Esophagus muscularis mucosa (tissue), 4 donors: Measurements from ENCODE around the gene SNX1. TPM values are rescaled to one million over a fixed set of nuclear protein-coding genes. Genes with fewer than 3 reads are reported as not detected.

Experiments
- DNase-seq: peaks from one replicate; pipeline ENCODE4 v3.0.0-alpha.2; 2017; ENCODE audit errors: extremely low spot score
- H3K27ac ChIP-seq, 4 donors: fragments of 200-600 bp; sonication (generic); replicated peaks in 1 of 4; 1 replicate in 3 of 4; 2 replicates in 1 of 4; pipeline ENCODE4 v1.5.1; 2016 to 2019; ENCODE audit warnings: mild to moderate bottlenecking in 1 of 4
- H3K27me3 ChIP-seq, 4 donors: fragments of 200-600 bp; sonication (generic); one replicate each; pipeline versions ENCODE4 v1.5.1 to v1.6.0; 2016 to 2019
- H3K36me3 ChIP-seq, 4 donors: fragments of 200-600 bp; sonication (generic); one replicate each; pipeline ENCODE4 v1.5.1; 2016 to 2019
- H3K4me1 ChIP-seq, 4 donors: fragments of 200-600 bp; sonication (generic); one replicate each; pipeline ENCODE4 v1.5.1; 2016 to 2019
- H3K4me3 ChIP-seq, 4 donors: fragments of 200-600 bp; sonication (generic); 1 replicate in 2 of 4; 2 replicates in 2 of 4; pipeline ENCODE4 v1.5.1; 2016 to 2019; ENCODE audit warnings: mild to moderate bottlenecking in 4 of 4, moderate library complexity in 1 of 4
- H3K9me3 ChIP-seq, 4 donors: fragments of 200-600 bp; sonication (generic); 1 replicate in 3 of 4; 2 replicates in 1 of 4; pipeline ENCODE4 v1.5.1; 2016 to 2019
- EP300 ChIP-seq: sonication (generic); formaldehyde crosslinking; IDR thresholded peaks from one replicate; pipeline ENCODE4 v1.6.1; 2017; ENCODE audit warnings: antibody characterized with exemption
- POLR2A ChIP-seq: fragments of 450-650 bp; IDR thresholded peaks from one replicate; pipeline ENCODE4 v1.6.1; 2017; ENCODE audit warnings: antibody characterized with exemption, moderate library complexity, mild to moderate bottlenecking, low read depth
- POLR2AphosphoS5 ChIP-seq, 2 donors: sonication (generic); formaldehyde crosslinking; IDR thresholded peaks; one replicate each; pipeline ENCODE4 v1.6.1; 2017; ENCODE audit warnings: antibody characterized with exemption in 2 of 2
- WGBS: methylation state at CpG from one replicate; pipeline ENCODE4 v1.1.5; 2018; 5-methylcytosine and 5-hydroxymethylcytosine counted together
- intact Hi-C: fragments of 100-400 bp; cut with DNase I; formaldehyde crosslinking; loops from one replicate; pipeline ENCODE4 v1.15.1; 2023
- total RNA-seq, 4 donors: library from RNA; depleted of rRNA; stranded (reverse); fragments of >200 nt; gene quantifications; one replicate each; pipeline versions ENCODE4 v1.1.0 to v1.2.1, GENCODE V29; 2016
- TF ChIP-seq, protein P1 (sequence below), 3 experiments: fragments of 200-600 bp in 2 of 3; fragments of 450-650 bp in 1 of 3; sonication (generic) in 2 of 3; IDR thresholded peaks; one replicate each; pipeline ENCODE4 v1.5.1; 2017 to 2019; ENCODE audit warnings: antibody characterized with exemption in 3 of 3, mild to moderate bottlenecking in 2 of 3, moderate library complexity in 1 of 3

Gene SNX1, protein sequence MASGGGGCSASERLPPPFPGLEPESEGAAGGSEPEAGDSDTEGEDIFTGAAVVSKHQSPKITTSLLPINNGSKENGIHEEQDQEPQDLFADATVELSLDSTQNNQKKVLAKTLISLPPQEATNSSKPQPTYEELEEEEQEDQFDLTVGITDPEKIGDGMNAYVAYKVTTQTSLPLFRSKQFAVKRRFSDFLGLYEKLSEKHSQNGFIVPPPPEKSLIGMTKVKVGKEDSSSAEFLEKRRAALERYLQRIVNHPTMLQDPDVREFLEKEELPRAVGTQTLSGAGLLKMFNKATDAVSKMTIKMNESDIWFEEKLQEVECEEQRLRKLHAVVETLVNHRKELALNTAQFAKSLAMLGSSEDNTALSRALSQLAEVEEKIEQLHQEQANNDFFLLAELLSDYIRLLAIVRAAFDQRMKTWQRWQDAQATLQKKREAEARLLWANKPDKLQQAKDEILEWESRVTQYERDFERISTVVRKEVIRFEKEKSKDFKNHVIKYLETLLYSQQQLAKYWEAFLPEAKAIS
- total RNA-seq: 10 to 100 TPM; 79.4 to 93.0 (median 87.5) TPM

DNA sequence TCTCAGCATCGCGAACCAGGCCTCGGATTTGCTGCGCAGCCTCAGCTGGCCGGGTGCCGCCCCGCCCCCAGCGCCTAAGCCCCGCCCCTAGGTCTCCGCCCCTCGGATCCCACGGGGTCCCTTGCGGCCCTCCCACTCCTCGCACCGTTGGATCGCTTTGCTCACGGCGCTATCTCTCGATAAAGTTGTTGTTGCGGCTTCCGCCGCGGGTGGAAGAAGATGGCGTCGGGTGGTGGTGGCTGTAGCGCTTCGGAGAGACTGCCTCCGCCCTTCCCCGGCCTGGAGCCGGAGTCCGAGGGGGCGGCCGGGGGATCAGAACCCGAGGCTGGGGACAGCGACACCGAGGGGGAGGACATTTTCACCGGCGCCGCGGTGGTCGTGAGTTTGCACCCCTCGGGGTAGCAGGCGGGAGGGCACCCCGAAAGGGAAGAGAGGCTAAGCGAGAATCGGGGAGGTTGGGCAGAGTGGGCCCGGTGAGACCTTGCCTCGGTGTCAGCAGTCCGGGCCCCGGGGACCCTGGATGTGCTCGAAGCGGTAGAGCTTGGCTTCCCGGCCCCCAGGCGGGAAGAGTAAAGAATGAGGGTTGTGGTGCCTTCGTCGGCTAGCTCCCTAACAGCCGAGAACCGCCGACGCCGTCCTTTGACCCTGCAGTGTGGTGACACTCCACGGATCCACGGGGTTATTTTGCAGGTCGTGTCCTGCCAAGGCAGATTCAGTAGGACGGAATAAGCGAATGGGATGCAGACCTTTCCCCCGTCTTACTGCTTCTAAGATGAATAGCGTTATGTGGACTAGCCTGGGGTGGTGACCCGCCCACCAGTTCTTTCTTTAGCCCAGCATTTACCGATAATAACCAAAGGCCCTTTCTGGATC, at the start of gene SNX1:
TSS of gene SNX1 (plus strand) at position 188 of the 873 bp plus-strand sequence. CDS start at position 220, 32 bp downstream.
- TF ChIP-seq POLR2A: peak; percentile 94
- TF ChIP-seq POLR2AphosphoS5 (IDR thresholded peaks at IDR 0.05): peak; percentile 99 to 100
- TF ChIP-seq, protein P1, sequence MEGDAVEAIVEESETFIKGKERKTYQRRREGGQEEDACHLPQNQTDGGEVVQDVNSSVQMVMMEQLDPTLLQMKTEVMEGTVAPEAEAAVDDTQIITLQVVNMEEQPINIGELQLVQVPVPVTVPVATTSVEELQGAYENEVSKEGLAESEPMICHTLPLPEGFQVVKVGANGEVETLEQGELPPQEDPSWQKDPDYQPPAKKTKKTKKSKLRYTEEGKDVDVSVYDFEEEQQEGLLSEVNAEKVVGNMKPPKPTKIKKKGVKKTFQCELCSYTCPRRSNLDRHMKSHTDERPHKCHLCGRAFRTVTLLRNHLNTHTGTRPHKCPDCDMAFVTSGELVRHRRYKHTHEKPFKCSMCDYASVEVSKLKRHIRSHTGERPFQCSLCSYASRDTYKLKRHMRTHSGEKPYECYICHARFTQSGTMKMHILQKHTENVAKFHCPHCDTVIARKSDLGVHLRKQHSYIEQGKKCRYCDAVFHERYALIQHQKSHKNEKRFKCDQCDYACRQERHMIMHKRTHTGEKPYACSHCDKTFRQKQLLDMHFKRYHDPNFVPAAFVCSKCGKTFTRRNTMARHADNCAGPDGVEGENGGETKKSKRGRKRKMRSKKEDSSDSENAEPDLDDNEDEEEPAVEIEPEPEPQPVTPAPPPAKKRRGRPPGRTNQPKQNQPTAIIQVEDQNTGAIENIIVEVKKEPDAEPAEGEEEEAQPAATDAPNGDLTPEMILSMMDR (IDR thresholded peaks at IDR 0.05): peak in 2 of 3 experiments; percentile 16 to 19
- TF ChIP-seq EP300: no peak
- intact Hi-C loops: no loop called here
- peak within 1 kb of the TSS; percentile 73 to 99 (median 87) for H3K4me3 ChIP-seq
- H3K27me3 ChIP-seq: no peaks in the 10 kb centered on the region
- DNase-seq: peak; percentile 99
- WGBS: under 1% methylated on average over 58 of the region's 70 CpGs
- H3K4me1 ChIP-seq: peaks cover 62 to 84% (median 82%) of the 10 kb centered on the region in 4 donors
- no peaks in the 10 kb centered on the region for H3K9me3 ChIP-seq
- peak within 1 kb of the TSS; percentile 86 to 94 (median 90) for H3K27ac ChIP-seq
- H3K36me3 ChIP-seq: no peaks in the 10 kb centered on the region

DNA sequence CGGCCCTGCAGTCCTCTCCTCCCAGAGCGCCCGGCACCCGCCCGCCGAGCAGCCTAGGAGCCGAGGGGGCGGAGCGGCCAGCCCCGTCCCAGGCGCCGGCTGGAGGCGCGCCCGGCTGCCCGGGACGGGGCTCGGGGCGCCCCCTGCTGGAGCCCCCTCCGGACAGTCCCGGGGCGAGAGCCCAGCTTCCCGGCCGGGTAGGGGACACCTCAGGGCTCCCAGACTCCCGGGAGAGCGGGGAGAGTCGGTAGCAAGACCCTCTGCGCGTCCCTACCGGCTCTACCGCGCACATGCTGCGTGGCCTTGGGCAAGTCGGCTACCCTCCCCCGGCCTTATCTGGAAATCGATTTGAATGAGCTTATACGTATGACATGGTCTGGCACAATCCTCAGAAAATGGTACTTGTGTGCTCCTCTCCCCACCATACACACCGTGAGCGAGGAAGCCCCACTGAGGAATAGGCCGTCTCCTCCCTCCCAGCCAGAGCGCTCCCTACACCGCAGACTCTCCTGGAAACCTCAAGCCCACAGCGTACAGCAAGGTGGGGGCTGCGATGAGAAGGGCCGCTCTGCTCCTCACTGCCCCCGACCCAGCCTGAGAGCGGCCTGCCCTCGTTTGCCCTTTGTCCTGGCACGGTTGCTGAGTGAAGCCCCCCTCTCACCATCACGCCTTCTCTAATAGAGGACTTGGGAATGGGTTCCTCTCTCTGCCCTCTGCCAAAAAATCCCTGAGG, 49.2 kb upstream of the SNX1 start, which contains the start of gene DAPK2:
TSS of gene DAPK2 (minus strand) at position 65 of the 733 bp plus-strand sequence. CDS start 6,224 bp downstream, outside the sequence.
- H3K36me3 ChIP-seq: no peaks in the 10 kb centered on the region
- TF ChIP-seq, protein P1 (IDR thresholded peaks at IDR 0.05): peak; percentile 65 to 73 (median 73)
- TF ChIP-seq EP300: no peak
- no peaks in the 10 kb centered on the region for H3K9me3 ChIP-seq
- intact Hi-C loops: loop anchor here (5.0 to 10.0 kb wide), 3 partner anchors 99 to 212 kb away; partner anchors contain the start of gene HERC1
- H3K27me3 ChIP-seq: peaks cover 0 to 26% (median 0%) of the 10 kb centered on the region in 4 donors
- WGBS: 25% methylated on average over 20 of the region's 50 CpGs
- H3K4me3 ChIP-seq: peak within 1 kb of the TSS; percentile 61 to 65 (median 62)
- H3K4me1 ChIP-seq: peaks cover 16 to 26% (median 21%) of the 10 kb centered on the region in 4 donors
- no peak for DNase-seq
- H3K27ac ChIP-seq: peak within 1 kb of the TSS in 1 of 4 donors; percentile 46

DNA sequence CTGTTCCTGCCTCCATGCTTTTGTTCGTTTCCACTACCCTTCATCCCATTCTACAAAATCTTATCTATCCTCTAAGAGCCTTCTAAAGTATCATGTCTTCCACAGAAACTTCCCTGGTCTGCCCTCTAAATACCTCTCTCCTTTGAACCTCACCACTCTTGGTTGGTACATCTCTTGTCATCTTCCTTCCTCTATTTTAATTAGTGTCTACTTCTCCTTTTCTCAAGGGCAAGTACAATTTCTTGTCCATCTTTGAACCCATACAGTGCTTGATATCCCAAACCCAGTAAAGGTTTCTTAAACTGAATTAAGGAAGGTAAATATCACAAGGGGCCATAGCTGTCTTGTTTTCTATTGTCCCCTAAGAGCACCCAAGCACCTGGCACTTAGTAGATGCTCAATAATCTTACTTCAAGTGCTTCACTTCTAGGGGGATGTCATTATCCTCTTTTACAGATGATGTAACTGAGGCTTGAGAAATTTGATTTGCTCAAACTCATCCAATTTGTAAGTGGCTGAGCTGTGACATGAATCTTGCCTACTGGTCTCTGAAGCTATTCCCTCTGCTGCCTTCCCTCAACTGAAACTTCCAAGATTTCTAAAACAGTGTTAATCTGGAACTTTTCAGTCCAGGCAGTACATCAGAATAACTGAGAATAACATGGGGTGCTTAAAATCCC, 46.9 kb upstream of the SNX1 start:
- peaks cover 13 to 19% (median 17%) of the 10 kb centered on the region in 4 donors for H3K4me1 ChIP-seq
- peaks cover 0 to 26% (median 0%) of the 10 kb centered on the region in 4 donors for H3K27me3 ChIP-seq
- 77% methylated on average over 1 of the region's 1 CpG for WGBS
- no peak overlapping the region for H3K4me3 ChIP-seq
- intact Hi-C loops: loop anchor here (5.0 to 10.0 kb wide), 3 partner anchors 102 to 214 kb away; partner anchors contain the start of gene HERC1
- TF ChIP-seq POLR2A: no peak
- TF ChIP-seq EP300: no peak
- TF ChIP-seq POLR2AphosphoS5 (IDR thresholded peaks at IDR 0.05): no peak
- TF ChIP-seq, protein P1 (IDR thresholded peaks at IDR 0.05): no peak
- DNase-seq: no peak
- H3K36me3 ChIP-seq: no peaks in the 10 kb centered on the region
- H3K9me3 ChIP-seq: no peaks in the 10 kb centered on the region
- H3K27ac ChIP-seq: no peak overlapping the region
